Spleen (tissue), 11 donors: Measurements from ENCODE around the gene MTM1. TPM values are rescaled to one million over a fixed set of nuclear protein-coding genes. Genes with fewer than 3 reads are reported as not detected.

Experiments used
- DNase-seq: peaks from one replicate; pipeline ENCODE4 v3.0.0-alpha.2; 2020
- H3K27ac ChIP-seq, 8 donors: fragments of 200-600 bp; sonication (generic) in 7 of 8; 1 replicate in 4 of 8; 2 replicates in 4 of 8; pipeline versions ENCODE4 v1.5.0 to v1.8.0; 2016 to 2021; ENCODE audit warnings: inconsistent platforms in 4 of 8, mild to moderate bottlenecking in 4 of 8, moderate library complexity in 1 of 8
- H3K27me3 ChIP-seq, 7 donors: fragments of 200-600 bp; sonication (generic) in 6 of 7; replicated peaks in 1 of 7; 1 replicate in 4 of 7; 2 replicates in 3 of 7; pipeline versions ENCODE4 v1.5.0 to v1.8.0; 2016 to 2021; ENCODE audit warnings: inconsistent platforms in 3 of 7, mild to moderate bottlenecking in 1 of 7
- H3K36me3 ChIP-seq, 6 donors: fragments of 200-600 bp; sonication (generic) in 5 of 6; 1 replicate in 4 of 6; 2 replicates in 2 of 6; pipeline versions ENCODE4 v1.5.0 to v1.8.0; 2016 to 2021; ENCODE audit warnings: inconsistent platforms in 2 of 6
- H3K4me1 ChIP-seq, 6 donors: fragments of 200-600 bp; sonication (generic) in 5 of 6; 1 replicate in 3 of 6; 2 replicates in 3 of 6; pipeline versions ENCODE4 v1.5.0 to v1.8.0; 2016 to 2021; ENCODE audit warnings: inconsistent platforms in 3 of 6
- H3K4me3 ChIP-seq, 8 donors: fragments of 200-600 bp; sonication (generic) in 7 of 8; 1 replicate in 4 of 8; 2 replicates in 4 of 8; pipeline versions ENCODE4 v1.5.0 to v1.8.0; 2016 to 2021; ENCODE audit warnings: inconsistent platforms in 4 of 8, mild to moderate bottlenecking in 4 of 8, moderate library complexity in 2 of 8
- H3K9me3 ChIP-seq, 8 donors: fragments of 200-600 bp; sonication (generic) in 7 of 8; 1 replicate in 4 of 8; 2 replicates in 4 of 8; pipeline versions ENCODE4 v1.5.0 to v1.8.0; 2016 to 2021; ENCODE audit warnings: inconsistent platforms in 4 of 8
- POLR2A ChIP-seq, 3 donors: fragments of 450-650 bp; IDR thresholded peaks; one replicate each; pipeline ENCODE4 v1.5.1; 2017; ENCODE audit warnings: antibody characterized with exemption in 3 of 3, mild to moderate bottlenecking in 1 of 3
- POLR2AphosphoS5 ChIP-seq, 3 donors: sonication (generic); formaldehyde crosslinking; IDR thresholded peaks; one replicate each; pipeline ENCODE4 v1.5.1; 2017; ENCODE audit warnings: antibody characterized with exemption in 3 of 3
- WGBS, 5 donors: extraction: QIAGEN DNeasy Blood & Tissue Kit in 3 of 5; methylation state at CpG; one replicate each; pipeline versions ENCODE4 v1.1.5 to v1.1.7; 2013 to 2018; 5-methylcytosine and 5-hydroxymethylcytosine counted together
- intact Hi-C: fragments of 100-400 bp; cut with DNase I; formaldehyde crosslinking; loops from one replicate; pipeline ENCODE4 v1.15.0; 2023; ENCODE audit warnings: low total_unique reads
- polyA plus RNA-seq, 3 donors: library from polyadenylated mRNA; stranded (reverse); fragments of 200-250 nt; gene quantifications; one replicate each; pipeline ENCODE4 v1.2.1, GENCODE V29; 2013
- total RNA-seq, 7 donors: library from RNA; depleted of rRNA in 3 of 7; stranded (reverse); fragments of >200 nt in 3 of 7; fragmentation: NEBNext Ultra II Directional in 4 of 7; extraction: Animal tissue kit (Norgen Biotek cat#: 25700) in 4 of 7; gene quantifications; one replicate each; pipeline versions ENCODE4 v1.1.0 to v1.2.1, GENCODE V29; 2016 to 2021
- TF ChIP-seq, protein P1 (sequence below), 11 experiments: fragments of 200-600 bp in 7 of 11; fragments of 450-650 bp in 4 of 11; sonication (generic) in 4 of 11; IDR thresholded peaks in 8 of 11; conservative IDR thresholded peaks in 3 of 11; 1 replicate in 7 of 11; 2 replicates in 4 of 11; pipeline versions ENCODE4 v1.4.0 to v1.8.0; 2016 to 2021; ENCODE audit warnings: antibody characterized with exemption in 11 of 11, inconsistent platforms in 4 of 11, mild to moderate bottlenecking in 1 of 11
- donor health status: healthy with polysubstance abuse.
- donor health status: DM: no; HTN: no; CAD: no; lungs with moderate emphysema.
- donor health status: DM: no; HTN: no; CAD: no.
- donor health status: Bipolar disorder and iron deficiency.
- donor health status: healthy.
- donor health status: DM: no; HTN: no; CAD: no.
- donor health status: DM: yes; HTN: yes; CAD: no.

Gene MTM1
- total and polyA plus RNA-seq, 10 donors: 6.3 to 39.5 (median 27.0) TPM

DNA sequence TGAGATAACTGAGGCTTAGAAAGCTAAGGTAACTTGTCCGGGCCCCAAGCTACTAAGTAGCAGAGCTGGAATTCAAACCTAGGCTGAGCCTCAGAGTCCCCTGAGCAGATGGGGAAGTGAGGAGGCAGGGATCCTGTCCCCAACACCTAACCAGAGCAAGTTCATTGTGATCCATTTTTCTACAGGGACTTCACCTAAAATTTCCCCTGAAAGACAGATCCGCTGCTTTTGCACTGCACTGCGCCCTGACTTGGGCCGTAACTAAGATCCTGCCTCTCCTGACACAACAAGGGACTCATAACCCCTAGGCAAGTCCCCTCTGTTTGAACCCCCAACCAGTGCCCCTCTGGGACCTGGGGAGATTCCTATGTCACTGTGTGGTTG lies 25.6 kb upstream of the MTM1 start:
- intact Hi-C loops: no loop called here
- Histone ChIP-seq H3K9me3 (no peaks in the 10 kb centered on the region), H3K4me1 (peaks cover 4 to 32% (median 19%) of the 10 kb centered on the region in 6 donors), H3K27ac (no peak overlapping the region), H3K27me3 (no peaks in the 10 kb centered on the region), H3K36me3 (no peaks in the 10 kb centered on the region), H3K4me3 (no peak overlapping the region)
- WGBS, 5 donors: 85 to 93% (median 91%) methylated on average over 3 to 4 of the region's 4 CpGs
- no peak for DNase-seq
- TF ChIP-seq, protein P1, sequence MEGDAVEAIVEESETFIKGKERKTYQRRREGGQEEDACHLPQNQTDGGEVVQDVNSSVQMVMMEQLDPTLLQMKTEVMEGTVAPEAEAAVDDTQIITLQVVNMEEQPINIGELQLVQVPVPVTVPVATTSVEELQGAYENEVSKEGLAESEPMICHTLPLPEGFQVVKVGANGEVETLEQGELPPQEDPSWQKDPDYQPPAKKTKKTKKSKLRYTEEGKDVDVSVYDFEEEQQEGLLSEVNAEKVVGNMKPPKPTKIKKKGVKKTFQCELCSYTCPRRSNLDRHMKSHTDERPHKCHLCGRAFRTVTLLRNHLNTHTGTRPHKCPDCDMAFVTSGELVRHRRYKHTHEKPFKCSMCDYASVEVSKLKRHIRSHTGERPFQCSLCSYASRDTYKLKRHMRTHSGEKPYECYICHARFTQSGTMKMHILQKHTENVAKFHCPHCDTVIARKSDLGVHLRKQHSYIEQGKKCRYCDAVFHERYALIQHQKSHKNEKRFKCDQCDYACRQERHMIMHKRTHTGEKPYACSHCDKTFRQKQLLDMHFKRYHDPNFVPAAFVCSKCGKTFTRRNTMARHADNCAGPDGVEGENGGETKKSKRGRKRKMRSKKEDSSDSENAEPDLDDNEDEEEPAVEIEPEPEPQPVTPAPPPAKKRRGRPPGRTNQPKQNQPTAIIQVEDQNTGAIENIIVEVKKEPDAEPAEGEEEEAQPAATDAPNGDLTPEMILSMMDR (IDR thresholded peaks at IDR 0.05 in 8 of 11, conservative IDR thresholded peaks at IDR 0.05 in 3 of 11): no peak
- TF ChIP-seq POLR2A (IDR thresholded peaks at IDR 0.05): no peak
- no peak for TF ChIP-seq POLR2AphosphoS5 (IDR thresholded peaks at IDR 0.05)

DNA sequence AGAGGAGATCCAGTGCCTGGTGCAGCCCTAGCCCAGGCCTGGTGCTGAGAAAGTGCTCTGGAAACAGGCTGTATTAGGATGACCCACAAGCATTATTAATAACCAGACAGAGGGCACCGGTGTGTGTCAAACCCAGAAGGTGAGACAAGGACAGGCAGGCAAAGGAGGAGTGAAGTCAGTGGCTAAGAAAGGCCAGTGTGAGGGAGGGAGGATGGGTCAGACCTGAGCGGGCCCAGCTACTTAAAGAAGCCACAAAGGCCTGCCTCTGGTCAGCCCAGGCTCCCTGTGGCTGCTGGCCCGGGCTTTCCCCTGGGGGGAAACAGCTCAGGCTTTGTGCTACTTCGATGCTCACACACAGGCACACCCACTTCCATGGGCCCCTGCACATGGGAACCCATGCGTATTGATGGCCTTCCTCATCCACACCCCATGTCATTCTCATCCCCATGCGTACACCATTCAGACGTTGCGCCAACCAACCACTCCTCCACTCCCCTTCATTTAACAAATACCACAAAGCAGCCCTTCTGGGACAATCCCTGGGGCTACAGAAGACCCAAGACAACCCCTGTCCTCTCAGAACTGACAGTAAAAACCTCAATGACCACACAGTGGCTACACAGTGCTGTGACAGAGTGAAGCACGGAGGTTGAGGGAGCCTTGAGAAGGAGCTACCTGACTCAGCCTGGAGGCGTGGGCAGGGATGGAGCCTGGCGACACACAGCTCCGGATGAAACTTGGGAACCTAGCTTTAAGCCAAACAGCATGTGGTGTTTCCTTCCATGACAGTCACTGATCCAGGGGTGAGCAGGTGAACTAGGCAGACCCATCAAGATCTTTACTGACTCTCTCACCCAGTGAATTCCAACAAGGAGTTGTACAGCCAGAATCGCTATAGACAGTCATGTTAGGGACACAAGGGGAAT lies 24.9 kb upstream of the MTM1 start:
- no peak for TF ChIP-seq POLR2A (IDR thresholded peaks at IDR 0.05)
- TF ChIP-seq, protein P1 (IDR thresholded peaks at IDR 0.05 in 8 of 11, conservative IDR thresholded peaks at IDR 0.05 in 3 of 11): no peak
- no peak for TF ChIP-seq POLR2AphosphoS5 (IDR thresholded peaks at IDR 0.05)
- H3K4me3 ChIP-seq: no peak overlapping the region
- WGBS, 5 donors: 71 to 87% (median 78%) methylated on average over 7 to 13 of the region's 13 CpGs
- no peak overlapping the region for H3K27ac ChIP-seq
- intact Hi-C loops: no loop called here
- DNase-seq: no peak
- no peaks in the 10 kb centered on the region for H3K27me3 ChIP-seq
- H3K9me3 ChIP-seq: no peaks in the 10 kb centered on the region
- no peaks in the 10 kb centered on the region for H3K36me3 ChIP-seq
- peaks cover 4 to 38% (median 22%) of the 10 kb centered on the region in 6 donors for H3K4me1 ChIP-seq

DNA sequence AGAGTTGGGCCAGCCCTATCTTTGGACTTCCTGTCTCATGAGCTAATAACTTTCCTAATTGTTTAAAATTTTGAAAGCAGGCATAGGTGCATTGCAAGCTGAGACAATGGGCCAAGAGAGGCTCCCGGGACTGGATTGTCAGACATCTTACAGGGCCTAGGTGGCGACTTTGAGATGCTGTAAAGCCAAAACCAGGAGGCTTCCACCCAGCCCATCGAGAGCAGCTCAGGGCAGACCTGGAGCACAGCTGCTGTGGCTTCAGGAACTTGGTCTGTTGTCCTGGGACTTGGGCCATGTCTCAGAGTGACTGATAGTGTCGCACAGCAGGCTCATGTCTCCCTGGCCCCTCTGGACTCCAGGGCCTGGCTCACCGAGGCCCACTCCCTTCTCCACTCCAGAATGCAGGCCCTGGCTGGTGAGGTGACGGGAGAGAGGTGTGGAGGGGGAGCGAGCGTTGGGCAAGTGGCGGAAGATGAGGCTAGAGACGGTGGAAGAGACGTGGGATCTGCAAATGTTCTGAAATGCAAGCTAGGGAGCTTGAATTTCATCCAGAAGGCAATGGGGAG lies 24.1 kb upstream of the MTM1 start:
- intact Hi-C loops: no loop called here
- peaks cover 4 to 40% (median 23%) of the 10 kb centered on the region in 6 donors for H3K4me1 ChIP-seq
- TF ChIP-seq POLR2A (IDR thresholded peaks at IDR 0.05) (no peak), POLR2AphosphoS5 (IDR thresholded peaks at IDR 0.05) (no peak)
- TF ChIP-seq, protein P1 (IDR thresholded peaks at IDR 0.05 in 8 of 11, conservative IDR thresholded peaks at IDR 0.05 in 3 of 11): no peak
- DNase-seq: no peak
- 70 to 85% (median 81%) methylated on average over 8 to 11 of the region's 11 CpGs for WGBS, 5 donors
- no peaks in the 10 kb centered on the region for H3K9me3 ChIP-seq
- no peak overlapping the region for H3K4me3 ChIP-seq
- no peaks in the 10 kb centered on the region for H3K36me3 ChIP-seq
- H3K27ac ChIP-seq: peak overlapping the region in 2 of 8 donors; percentile 82 to 85
- H3K27me3 ChIP-seq: no peaks in the 10 kb centered on the region
